NCI-H510A (cell line): ENCODE results near the gene VCPKMT.
A peak's percentile ranks its signal among the peaks of the same experiment; 100 is the strongest.

Experiments
- DNase-seq: peaks from one replicate; lab custom pipeline; 2025; lab: John Stamatoyannopoulos, UW

Gene VCPKMT

DNA sequence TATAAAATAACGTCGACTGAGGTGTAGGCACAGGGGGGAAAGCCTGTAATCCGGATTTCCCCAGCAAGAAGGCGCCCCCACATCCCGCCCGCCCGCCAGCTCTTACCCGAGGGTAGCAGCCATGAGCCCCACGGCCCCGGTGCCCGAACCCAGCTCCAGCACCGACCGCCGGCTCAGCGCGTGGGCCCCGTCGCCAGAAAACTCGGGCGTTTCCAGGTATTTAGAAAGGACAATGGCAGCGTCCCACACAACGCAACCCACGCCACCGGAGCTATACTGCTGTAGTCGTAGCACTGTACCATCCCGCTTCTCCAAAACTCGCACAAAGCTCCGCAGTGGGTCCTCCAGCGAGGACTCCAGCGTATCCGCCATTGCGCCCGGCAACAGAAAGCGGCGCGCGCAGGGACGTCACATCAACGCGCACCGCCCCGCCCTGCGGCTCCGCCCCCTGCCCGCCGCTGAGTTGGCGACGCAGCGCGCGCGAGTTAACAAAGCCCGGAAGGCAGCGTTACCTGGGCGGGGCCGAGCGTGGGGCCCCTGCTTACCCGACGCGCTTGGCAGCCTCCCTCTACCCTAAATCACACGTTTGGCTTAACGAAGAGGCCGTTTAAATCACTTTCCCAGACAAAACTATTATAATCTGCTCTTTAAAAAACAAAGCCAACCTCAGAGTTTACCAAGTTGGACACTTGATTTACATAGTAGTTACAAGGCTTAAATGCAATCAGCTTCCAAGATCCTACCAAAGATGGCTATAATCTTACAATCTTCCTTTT, at the start of gene VCPKMT:
Gene VCPKMT (minus strand): TSS at position 392 of the 776 bp plus-strand sequence. CDS start 20 bp downstream, at position 372.
- DNase-seq, result peak; percentile 92

- DNase-seq, result no peak
Measured at GRCh38 chr14:50156111-50156510, 39.7 kb upstream of the VCPKMT start.

DNA sequence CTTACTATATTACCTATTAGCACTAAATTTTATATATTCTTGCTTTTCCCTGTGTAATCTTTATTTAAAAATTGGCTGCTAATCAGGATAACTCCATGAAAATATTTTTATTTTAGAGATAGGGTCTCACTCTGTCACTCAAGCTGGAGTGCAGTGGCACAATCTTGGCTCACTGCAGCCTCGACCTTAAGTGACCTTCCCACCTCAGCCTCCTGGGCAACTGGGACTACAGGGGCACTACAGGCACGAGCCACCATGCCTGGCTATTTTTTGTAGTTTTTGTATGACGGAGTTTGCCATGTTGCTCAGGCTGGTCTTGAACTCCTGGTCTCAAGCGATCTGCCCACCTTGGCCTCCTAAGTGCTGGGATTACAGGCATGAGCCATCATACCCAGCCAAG, 32.4 kb upstream of the VCPKMT start:
- no peak for DNase-seq

GRCh38 chr14:50139192-50139591, 22.8 kb upstream of the VCPKMT start:
- DNase-seq, result no peak

- DNase-seq, result no peak
Measured at GRCh38 chr14:50127802-50128201, 11.4 kb upstream of the VCPKMT start.

DNA sequence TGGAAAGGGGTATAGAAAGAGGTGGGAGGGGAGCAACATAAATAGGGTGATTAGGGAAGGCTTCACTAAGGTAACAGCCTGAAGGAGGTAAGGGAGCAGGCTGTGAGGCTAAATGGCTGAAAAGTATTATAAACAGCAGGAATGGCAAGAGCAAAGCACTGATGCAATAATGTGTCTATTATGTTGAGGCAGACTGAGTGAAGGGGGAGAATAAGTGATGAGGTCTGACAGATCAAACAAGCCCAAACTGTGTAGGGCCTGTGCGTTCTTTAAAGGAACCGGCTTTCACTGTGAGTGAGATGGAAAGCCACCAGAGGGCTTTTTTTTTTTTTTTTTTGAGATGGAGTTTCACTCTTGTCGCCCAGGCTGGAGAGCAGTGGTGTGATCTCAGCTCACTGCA, 6.7 kb upstream of the VCPKMT start:
- no peak for DNase-seq

DNA sequence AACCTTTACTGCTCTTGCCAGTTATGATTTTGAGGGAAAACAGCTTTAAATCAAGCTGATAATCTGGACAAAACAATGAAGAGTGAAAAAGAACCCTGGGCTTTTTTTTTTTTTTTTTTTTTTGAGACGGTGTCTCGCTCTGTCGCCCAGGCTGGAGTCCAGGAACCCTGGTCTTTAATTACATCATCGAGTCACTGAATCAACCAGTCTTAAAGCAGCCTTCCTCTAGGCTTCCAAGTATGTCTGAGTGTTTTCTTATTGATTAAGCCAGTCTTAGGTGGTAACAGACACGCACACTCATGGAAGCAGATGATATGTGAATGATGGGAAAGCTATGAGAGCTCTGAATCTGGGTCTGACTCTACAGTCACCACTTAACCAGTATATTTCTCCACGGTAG, 5.9 kb upstream of the VCPKMT start:
- DNase-seq, result no peak

GRCh38 chr14:50121486-50121885, 5.1 kb upstream of the VCPKMT start:
- DNase-seq, result no peak

DNA sequence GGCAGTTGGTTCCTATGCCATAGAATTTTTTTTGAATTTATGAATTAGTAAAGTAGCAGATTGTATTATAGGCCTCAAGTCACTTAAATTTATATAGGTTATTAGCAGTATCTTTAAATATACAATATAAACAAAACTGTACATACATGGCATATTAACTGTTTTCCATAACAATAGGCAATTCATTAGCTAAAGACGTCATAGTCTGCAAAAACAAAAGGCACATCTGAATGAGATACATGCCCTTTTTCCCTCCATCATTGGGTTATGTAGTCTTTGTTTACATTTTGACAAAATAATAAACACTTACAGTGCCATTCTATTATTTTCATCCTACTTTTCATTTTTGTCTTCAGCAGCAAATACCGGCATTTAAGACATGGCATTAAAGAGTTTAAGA, 1.1 kb upstream of the VCPKMT start:
- no peak for DNase-seq

- no peak for DNase-seq
Measured at GRCh38 chr14:50116966-50117365, 594 bp upstream of the VCPKMT start.

- DNase-seq, result no peak
Measured at GRCh38 chr14:50113381-50114035, 2.9 kb downstream of the VCPKMT start.

DNA sequence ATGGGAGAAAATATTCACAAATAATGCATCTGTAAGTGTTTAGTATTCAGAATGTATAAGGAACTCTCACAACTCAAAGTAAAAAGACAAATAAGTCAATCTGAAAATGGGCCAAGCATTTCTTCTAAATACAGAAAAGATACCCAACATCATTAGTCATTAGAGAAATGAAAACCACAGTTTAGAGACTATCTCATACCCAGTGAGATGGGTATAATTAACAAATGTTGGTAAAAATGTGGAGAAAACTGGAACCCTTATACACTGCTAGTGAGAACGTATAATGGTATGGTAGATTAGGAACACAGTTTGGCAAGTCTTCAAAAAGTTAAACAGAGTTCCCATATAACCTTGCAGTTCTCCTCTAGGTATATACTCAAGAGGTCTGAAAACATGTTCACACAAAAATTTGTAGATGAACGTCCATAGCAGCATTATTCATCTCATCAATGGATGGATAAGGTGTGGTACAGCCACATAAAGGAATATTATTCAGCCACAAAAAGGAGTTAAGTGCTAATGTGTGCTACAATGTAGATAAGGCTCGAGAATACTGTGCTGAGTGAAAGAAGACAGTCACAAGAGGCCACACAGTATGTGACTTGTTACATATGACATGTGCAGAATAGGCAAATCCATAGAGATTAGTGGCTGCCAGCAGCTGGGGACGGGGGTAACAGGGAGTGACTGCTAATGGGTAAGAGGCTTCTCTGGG, 5.9 kb downstream of the VCPKMT start:
- no peak for DNase-seq

- DNase-seq, result no peak
Measured at GRCh38 chr14:50109342-50109741, 7.0 kb downstream of the VCPKMT start.

DNA sequence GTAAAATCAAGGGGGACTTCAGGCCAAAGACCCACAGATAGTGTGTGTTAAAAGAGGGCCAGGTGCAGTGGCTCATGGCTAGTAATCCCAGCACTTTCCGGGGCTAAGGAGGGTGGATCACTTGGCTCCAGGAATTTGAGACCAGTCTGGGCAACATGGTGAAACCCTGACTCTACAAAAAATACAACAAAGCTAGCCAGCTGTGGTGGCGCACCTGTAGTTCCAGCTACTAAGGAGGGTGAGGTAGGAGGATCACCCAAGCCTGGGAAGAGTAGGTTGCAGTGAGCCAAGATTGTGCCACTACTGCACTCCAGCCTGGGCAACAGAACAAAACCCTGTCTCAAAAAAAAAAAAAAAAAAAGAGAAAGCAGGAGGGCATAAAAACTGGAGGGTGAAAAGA, 8.5 kb downstream of the VCPKMT start:
- no peak for DNase-seq

GRCh38 chr14:50106178-50106577, 10.2 kb downstream of the VCPKMT start:
- DNase-seq, result no peak

DNA sequence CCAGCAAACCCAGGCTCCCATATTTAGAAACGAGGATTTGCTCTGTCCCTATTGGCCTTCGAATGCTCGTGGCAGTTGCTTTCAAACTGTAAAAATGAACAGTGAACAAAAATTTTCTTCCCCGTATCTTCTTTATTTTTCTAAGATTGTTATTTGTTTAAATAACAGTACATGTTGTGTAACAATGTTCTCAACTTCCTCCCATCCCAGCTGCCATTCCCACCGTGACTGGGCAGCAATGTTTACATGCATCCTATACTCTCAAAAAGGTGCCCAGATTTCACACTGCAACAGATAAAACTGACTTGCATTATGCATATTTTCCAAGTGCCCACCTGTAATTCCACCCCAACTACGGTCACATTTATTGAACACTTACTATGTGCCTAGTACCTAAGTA, 12.8 kb downstream of the VCPKMT start:
- no peak for DNase-seq

DNA sequence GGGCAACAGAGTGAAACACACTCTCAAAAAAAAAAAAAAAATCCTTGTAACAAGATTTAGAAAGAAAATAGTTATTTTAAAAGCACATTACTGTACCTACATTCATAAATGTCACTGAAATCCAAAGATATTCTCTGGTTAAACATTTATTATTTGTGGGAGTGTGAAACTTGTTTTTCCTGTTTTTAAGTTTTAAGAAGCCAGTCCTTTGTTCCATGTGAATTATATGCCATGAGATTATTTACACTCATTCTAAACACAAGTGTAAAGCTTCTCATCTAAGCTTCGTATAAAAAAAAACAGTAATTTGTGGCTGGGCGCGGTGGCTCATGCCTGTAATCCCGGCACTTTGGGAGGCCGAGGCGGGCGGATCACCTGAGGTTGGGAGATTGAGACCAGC, 15.0 kb downstream of the VCPKMT start:
- DNase-seq, result no peak

- no peak for DNase-seq
Measured at GRCh38 chr14:50100805-50101204, 15.6 kb downstream of the VCPKMT start.

DNA sequence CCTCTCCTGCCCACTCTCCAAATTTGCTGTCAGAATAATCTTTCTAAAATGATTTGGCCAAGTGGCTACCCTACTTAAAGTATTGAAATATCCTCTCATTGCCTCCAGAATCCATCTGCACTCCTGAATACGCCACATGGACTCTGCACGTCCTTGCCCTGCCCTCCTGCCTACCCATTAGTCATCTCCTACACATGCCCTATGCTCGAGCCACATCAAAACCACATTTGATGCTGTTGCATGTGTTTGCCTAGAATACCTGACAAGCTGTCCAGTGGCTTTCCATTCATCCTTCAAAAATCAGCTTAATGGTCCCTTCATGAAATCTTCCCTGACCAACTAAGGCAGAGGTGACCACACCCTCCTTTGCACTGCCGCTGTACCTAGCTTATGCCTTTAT, 17.0 kb downstream of the VCPKMT start:
- DNase-seq, result no peak

DNA sequence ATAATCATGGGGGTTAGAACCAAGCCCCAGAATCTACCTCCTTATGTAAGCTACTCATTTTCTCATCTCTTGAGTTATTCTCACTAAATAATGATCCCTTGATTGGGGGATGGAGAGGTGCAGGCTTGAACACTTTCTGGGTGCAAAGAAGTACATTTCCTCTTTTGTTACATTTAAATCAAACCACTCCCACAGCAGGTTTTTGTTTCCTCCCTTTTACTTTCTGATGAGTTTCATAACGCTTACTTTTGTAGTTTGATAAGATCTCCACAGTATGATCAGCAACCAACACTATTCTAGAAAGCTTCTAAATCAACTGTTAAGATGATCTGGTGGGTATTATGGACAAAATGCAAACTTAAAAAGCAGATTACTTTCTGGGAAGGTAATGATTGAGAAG, 20.5 kb downstream of the VCPKMT start:
- DNase-seq, result no peak

DNA sequence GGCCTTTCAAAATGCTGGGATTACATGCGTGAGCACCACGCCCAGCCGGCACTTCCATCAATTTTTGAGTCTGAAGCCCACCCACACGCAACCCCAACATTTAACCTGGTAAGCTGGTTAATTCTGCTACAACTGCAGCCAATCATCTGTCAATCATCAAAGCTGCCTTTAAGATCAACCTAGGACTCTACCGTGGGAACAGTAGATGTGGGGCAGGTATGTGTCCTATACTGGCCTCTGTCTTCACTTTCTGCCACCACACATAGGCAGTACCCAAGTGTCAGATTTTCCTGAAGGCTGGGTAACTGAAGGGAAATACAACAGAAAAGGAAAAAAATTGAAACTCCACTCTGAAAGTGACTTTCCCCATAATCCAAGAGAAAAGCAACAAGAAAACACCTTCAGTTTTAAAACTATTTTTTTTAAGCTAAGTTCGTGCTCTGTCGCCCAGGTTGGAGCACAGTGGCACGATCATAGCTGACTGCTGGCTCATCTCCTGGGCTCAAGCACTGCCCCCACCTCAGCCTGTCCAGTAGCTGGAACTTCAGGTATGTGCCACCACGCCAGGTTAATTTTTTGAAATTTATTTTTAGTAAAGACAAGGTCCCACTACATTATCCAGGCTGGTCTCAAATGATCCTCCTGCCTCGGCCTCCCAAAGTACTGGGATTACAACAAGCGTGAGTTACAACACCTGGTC, 22.2 kb downstream of the VCPKMT start:
- no peak for DNase-seq

GRCh38 chr14:50093496-50093895, 22.9 kb downstream of the VCPKMT start:
- DNase-seq, result no peak
